PC-3 (cell line): ENCODE data around the gene RTKN.

Experiments used
- EZH2phosphoT487 ChIP-seq: fragments of 300-600 bp; sonication (generic); IDR thresholded peaks from 2 replicates; pipeline ENCODE4 v1.6.1; 2018; ENCODE audit warnings: mild to moderate bottlenecking, antibody characterized with exemption, low read length, borderline replicate concordance
- TF ChIP-seq, protein P1 (sequence below): fragments of 300-600 bp; sonication (generic); conservative IDR thresholded peaks from 2 replicates; pipeline ENCODE4 v1.5.1; 2017; ENCODE audit warnings: antibody characterized with exemption, low read depth, mild to moderate bottlenecking, low read length

DNA sequence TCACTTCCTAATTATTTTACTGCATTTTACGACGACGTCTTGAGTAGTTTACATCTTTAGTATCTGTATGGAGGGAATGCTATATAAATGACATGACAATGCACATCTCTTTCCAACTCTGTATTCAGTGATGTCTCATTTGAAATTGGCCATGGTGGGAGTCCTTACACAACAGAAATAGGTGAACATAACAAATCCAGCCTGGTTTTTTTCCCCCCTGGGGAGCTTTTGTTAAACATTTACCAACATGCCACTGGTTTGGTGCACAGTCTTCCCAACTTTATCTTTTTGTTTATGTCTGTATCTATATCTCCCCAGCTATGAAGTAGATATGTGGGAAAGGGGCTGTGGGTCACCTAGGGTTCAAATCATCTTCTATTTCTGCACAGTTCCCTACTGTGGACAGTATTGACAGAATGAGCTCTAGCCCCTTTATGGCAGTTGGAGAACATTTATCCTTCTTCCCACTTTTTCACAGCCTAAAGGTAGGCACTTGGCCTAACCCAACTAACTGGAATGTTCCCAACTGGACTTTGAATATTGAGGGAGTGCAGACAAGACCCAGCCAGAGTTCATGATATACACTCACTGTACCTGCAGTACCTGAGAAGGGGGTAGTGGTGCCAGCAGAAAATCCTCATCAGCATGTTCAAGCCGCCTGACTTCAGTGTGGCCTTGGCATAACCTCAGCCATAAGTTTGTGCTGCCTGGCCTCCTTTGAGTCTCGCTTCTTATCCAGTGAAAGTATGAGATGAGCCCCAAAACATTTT lies 5.7 kb upstream of the RTKN start:
- TF ChIP-seq, protein P1, sequence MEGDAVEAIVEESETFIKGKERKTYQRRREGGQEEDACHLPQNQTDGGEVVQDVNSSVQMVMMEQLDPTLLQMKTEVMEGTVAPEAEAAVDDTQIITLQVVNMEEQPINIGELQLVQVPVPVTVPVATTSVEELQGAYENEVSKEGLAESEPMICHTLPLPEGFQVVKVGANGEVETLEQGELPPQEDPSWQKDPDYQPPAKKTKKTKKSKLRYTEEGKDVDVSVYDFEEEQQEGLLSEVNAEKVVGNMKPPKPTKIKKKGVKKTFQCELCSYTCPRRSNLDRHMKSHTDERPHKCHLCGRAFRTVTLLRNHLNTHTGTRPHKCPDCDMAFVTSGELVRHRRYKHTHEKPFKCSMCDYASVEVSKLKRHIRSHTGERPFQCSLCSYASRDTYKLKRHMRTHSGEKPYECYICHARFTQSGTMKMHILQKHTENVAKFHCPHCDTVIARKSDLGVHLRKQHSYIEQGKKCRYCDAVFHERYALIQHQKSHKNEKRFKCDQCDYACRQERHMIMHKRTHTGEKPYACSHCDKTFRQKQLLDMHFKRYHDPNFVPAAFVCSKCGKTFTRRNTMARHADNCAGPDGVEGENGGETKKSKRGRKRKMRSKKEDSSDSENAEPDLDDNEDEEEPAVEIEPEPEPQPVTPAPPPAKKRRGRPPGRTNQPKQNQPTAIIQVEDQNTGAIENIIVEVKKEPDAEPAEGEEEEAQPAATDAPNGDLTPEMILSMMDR, result no peak
- no peak for TF ChIP-seq EZH2phosphoT487
